Activated CD4-positive, CD25-positive, alpha-beta regulatory T cell (primary cell): ENCODE measurements around the gene WDR86.

Experiments used
- DNase-seq, 4 experiments: peaks; one replicate each; lab custom pipeline; 2025; lab: John Stamatoyannopoulos, UW

WDR86 gene

DNA sequence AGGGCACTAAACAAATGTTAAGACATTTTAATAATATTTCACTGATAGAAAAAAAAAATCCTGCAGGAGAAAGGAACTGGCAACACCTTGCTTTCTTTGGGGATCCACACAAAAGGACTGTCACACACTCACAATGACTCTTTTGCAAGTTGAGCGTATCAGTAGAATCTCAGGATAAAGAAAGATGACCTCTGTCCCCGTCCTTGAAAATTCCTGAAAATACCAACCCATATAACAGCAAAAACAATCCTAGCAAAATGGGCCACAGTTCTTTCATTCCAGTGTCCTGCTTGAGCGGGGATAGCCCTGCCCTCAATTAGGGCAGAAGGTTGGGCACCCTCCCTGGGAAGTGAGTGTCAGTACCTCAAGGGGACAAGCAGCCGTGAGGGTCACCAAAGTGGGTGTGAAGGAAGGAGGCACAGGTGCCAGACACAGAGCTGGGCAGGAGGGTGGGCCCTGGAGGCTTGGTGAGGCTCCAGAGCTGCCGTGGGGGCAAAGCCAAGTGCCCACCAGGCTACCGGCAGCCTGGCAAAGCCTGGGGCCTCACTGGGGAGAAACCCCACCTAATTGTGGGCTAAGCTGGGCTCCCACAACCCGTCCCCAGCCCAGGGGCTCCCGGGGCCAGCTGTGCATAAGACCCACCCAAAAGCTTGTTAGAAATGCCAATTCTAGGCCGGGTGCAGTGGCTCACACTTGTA is 2.8 kb downstream of the WDR86 start:
- no peak for DNase-seq

DNA sequence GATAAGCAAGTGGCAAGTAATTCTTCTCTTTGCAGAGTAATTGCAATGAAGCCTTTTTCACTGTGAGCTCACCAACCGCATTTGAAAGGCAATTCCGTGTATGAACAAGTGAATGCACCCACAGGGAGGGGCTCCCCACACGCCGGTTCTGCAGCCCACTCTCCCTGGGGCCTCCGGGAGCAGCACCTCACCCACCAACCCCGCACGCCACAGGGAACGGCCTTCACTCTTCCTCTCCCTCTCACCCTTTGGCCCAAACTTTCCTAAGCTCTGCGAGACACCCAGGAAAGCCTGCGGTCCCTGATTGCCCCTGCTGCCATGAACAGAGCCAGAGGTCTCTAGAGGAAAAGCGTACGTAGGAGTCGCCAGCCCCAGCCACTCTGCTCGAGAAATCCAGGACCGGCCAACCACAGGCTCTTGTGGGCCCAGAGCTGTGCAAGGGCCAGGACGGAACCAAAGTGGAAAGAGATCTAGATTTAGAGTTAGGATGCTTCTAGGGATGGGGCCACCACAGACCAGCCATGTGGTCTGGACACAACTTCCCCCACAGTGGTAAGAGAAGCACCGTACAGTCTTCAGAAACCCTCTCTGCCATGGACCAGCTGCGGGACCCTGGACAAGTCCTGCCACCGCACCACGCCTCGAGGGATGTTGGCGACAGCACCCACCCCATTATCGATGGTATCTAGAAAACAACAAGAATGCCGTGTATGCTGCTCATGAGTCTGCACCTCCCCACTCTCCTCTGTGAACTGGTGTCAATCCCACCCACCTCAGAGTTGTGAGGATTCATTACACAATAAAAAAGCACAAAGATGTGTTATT is 3.6 kb downstream of the WDR86 start:
- no peak for DNase-seq

DNA sequence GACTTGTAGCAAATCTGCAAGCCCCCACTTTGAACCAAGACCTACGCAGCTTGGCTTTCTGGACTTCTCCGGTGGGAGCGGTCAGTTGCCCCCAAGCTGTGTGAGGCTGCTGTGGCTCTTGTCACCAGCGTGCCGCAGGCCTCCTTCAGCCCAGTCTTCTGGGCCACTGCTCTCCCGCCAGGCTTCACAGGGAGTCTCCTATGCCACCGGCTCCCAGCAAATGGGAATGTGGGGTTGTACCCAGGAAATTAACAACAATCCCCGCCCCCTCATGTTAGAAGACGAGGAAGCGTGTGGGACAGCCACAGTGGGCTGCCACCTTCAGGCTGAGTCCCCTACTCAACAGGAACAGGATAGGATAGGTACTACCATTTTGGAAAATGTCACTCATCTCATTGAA is 4.2 kb downstream of the WDR86 start:
- DNase-seq = no peak

DNA sequence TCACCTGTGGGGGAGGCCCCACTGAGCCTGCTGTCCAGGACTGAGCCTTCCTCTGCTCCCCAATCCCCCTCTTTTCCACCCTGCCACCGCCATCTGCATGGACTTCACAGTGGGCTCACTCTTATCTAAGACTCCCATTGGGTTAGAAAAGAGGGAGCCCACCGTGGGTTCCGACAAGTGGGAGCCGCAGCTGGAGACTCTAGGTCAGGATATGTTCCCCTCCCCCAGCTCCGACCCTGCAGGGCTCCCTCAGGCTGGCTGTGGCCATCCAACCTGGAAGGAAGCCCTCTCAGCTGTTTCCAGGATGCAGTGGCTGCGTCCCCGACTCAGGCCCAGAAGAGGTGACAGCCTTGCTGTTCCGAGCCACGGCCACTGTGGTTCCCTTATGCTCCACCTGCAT is 4.8 kb downstream of the WDR86 start:
- DNase-seq = no peak

DNA sequence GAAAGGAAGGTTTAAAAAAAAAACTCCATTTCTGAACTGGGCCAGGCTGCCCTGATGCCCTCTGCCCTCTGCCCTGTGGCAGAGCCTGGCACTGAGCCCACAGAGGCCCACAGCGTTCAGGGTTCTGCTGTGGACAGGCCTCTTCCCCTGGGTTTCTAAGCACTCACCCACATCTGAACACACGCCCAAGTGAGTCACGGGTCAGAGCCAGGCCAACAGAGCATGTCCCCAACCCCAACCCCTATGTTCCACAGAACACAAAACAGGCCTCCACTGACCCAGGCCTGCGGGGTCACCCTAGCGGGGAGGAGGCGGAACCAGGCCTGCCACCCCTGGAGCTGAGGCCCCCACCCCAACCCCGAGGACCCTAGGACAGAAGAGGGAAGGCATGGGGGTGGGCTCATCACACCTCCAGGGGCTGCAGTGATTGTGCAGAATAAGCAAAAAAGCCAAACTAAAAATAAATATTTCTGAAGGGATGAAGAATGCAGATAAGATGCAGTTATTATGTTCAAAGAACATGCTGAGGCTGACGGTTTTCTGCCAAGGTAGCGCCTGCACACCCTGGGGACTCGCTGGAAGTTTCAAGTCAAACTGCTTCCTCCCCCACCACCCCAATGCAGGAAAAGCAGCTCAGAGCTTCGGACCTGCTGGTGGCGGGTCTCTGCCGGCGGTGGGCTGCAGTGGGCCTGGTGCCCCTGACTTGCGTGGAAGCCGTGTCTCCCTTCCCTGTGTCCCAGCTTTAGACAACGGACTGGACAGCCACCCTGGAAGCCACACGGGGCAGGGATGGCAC is 5.4 kb downstream of the WDR86 start:
- no peak for DNase-seq

DNA sequence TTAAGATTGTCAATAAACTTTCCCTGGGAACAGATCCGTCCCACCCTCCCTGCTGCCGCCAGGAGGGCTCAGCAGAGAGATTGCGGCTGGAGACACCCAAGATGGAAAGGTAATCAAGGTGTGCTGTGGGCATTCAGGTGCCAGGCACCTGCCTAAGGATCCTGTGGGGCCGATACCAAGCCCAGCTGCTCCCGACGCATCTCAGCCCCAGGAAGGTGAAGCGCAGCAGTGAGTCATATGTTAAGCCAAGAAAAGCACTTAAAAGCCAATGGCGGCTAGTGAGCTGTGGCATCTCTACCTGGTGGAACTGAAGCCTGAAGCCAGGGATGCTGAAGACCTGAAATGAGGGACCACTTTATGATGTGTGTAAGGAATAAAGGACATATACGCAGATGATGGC is 6.1 kb downstream of the WDR86 start:
- DNase-seq = no peak

DNA sequence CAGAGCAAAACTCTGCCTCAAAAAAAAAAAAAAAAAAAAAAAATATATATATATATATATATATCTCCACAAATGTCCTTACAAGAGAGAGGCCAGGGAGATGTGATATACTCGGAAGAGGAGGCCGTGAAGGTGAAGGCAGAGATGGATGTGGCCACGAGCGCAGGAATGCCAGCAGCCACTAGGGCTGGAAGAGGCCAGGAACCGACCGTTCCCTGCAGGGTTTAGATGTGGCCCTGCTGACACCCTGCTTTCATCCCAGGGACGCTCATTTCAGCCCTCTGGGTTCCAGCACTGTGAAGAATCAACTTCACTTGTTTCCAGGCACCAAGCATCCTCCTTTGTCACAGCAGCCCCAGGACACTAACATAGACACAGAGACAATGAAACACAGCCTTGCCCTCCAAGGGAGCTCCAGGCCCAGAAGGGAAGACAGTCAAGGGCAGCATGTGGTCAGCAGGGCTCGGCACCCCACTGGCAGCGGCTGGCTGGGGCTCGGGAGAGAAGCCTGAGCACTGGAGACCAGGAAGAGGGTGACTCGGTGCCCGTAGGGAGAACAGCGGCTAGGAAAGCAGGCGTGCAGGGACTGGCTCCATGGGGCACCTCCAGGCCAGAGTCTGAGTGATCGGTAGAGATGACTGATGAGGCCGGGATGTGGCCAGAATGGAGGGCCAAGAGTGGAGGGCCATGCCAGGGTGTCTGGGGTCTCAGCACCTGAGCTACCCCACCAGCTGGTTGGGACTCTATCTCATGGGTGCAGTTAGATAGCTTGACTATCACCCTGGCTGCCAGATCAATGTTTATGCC is 7.6 kb downstream of the WDR86 start:
- DNase-seq = no peak

DNA sequence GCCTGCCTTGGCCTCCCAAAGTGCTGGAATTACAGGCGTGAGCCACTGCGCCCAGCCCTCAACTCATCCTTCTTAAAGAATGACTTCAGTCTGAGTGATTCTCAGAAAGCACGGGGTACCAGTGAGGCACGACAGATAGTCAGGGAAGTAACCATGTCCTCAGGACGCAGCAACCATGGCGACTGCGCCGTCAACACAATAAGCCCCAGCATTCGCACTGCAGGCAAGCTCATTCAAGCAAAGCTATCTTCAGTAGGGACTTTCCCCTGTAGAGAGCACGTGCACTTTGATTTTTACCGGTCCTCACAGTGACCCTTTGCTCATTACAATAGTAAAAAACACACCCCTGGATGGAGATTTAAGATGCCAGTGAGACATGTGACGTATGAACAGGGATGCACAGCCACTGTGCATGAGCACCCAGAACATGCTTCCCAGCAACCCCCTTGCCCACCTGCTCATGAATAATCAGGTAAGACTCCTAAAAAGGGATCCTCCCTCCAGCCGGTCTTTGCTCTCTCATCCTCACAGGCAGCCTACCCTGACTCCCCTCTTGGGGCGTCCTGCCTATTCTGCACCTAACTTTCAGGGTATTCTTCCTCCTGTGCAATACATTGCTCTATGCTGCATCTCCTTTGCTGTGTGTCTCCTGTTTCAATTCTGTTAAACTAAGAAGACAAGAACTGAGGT is 9.1 kb downstream of the WDR86 start:
- no peak for DNase-seq

DNA sequence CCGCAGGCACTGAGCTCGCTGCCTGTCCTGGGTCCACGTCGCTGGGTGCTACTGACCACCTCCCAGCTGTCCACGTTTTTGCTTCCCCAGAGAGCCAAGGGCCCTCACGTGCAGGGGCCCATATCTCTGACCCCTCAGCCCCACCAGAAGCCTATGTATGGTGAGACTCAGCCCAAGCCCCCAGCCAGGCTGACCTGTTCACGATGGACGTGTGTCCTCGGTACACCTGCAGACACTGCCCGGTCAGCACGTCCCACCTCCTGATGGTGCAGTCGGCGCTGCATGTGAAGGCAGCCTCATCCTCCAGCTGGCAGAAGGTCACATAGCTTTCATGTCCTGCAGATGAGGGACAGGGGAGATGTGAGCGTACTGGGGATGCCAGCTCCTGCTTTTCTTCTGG is 9.9 kb downstream of the WDR86 start:
- DNase-seq = no peak

DNA sequence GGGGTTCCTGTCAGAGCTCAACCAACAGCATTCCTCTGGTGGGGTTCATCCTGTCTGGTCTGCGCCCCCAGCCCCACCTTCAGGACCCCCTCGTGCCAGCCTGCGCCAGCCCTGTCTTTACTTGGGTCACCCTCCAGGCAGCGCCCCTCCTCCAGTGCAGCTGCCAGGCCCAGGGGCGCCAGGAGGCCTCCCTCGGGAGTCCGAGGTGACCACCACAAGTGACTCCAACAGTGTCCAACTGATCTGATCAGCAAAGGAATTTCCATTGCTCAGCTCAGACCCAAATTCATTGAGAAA is 10.6 kb downstream of the WDR86 start:
- no peak for DNase-seq

DNA sequence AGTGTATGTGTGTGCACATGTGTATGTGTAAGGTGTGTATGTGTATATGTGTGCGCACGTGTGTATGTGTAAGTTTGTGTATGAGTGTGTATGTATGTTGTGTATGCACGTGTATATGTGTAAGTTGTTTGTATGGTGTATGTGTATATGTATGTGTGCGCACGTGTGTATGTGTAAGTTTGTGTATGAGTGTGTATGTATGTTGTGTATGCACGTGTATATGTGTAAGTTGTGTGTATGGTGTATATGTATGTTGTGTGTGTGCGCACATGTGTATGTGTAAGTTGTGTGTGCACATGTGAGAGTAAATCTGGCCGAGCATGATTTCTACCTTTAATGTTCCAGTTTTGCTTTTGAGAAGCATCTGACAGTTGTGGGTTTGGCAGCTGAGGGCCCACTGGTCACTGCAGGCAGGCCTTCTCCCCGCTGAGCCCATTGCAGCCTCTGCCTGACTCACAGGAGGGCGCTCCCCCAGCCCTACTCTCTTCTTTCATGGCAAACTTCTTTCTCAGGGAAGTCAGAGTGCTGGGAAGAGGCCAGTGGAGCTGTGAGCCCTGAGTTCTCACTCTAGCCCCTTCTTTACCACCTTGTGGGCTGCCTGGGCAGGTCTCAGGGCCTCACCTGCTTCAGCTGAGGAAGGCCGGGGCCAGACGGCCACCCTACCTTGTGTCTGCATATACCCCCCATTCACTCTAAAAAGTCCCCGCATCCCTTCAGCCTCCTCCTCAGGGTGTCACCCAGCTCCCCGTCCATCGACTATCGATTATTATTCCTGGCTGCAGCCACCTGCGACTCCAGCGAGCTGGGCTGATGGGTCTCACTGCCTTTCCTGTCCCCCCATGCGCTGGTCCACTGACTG is 11.2 kb downstream of the WDR86 start:
- DNase-seq = no peak

DNA sequence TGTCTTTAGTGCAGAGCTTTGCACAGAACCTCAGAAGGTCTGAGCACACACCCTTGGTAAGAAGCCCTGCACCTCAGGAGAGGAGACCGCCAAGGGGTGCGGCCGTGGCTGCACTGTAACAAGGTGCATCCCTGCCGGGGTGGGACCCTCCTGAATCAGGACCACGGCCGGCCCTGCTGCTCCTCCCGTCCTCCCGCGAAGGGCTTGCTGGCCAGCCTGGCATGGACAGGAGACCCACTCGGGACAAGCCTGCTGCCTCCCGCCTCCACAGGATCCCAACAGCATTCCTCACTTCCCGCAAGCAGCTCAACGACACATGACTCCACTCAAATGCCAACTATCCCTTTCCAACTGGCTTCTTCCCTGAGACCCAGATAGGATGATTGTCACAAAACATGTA is 12.8 kb downstream of the WDR86 start:
- no peak for DNase-seq

DNA sequence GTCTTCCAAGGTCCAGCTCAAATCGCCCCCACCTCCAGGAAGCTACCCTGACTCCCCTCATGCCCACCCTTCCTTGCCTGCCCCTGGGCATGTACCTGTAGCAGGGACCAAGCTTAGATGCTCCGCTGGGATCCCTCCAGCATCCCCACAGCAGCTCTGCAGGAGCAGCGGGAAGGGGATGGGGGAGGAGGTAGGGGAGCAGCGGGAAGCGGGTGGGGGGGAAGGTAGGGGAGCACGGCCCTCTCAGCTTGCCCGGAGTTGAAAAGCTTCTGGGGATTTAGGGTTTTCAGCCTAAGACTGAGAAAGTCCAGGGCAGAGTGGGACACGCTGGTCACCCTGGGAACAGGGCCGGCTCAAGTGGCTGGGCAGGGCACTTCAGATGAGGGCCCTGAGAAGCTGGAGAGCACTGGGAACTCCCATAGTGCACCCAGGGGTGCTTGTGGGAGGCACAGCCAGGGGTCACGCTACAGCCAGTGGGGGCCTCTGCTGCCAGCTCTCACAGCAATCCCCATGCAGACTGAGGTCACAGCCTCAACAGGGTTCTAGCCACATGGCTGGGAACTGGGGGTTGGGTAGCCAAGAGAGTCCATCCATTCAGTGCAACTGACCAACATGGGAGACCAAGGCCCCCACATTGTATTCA is 13.4 kb downstream of the WDR86 start:
- no peak for DNase-seq

DNA sequence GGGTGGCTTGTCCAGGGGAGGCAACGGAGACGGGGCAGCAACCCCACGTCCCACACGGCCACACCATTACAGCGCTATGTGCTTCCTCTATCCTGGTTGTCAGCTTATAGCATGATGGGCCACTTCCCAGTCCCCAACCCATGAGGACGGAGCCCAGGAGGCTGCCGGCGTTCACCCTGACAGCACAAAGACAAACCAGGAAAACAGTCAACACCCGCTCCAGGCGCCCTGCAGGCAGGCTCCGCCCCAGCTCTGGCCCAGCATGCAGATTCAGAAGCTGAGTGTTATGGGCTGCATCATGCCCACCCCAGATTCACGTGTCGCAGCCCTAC is 14.8 kb downstream of the WDR86 start:
- DNase-seq = no peak

DNA sequence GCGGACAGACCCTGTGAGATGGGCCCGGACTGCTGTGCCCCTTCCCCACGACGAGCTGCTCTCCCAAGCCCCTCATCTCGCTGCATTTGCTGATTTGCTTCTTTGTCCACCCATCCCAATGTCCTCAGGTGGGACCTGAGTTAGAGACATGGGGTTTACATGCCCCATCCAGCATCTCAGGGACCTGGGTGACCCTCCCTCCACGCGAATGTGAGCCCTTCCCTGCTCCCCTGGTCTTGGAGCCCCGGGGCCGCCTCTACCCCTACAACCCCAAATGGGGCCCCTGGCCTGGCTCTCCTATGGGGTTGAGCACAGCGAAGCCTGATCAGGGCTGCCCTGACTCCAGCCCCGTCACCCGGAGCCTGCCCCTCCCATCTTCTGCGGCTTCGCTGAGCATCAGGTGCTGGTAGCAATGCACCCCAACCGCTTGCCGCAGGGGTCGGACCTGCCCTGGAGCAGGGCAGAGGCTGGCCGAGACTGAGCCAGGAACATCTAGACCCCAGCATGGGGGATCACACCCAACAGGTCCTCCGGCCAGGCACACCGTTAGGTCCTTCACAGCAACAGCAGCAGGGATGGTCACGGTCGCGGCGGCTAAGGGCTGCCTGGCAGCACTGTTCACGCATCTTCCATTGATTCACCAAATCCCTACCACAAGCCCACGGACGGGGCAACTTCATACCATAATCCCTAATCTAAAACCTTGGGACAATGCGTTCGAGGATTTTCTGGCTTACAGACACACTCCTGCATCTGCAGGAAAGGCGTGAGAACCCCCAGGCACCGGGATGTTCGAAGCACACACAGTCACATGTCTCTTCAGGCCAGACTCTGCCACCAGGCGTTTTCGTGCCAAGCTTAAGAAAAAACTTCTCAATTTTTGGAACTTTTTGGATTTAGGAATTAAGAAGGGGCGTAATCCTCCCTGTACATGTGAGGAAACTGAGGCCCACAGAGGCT is 15.5 kb downstream of the WDR86 start:
- DNase-seq = no peak

DNA sequence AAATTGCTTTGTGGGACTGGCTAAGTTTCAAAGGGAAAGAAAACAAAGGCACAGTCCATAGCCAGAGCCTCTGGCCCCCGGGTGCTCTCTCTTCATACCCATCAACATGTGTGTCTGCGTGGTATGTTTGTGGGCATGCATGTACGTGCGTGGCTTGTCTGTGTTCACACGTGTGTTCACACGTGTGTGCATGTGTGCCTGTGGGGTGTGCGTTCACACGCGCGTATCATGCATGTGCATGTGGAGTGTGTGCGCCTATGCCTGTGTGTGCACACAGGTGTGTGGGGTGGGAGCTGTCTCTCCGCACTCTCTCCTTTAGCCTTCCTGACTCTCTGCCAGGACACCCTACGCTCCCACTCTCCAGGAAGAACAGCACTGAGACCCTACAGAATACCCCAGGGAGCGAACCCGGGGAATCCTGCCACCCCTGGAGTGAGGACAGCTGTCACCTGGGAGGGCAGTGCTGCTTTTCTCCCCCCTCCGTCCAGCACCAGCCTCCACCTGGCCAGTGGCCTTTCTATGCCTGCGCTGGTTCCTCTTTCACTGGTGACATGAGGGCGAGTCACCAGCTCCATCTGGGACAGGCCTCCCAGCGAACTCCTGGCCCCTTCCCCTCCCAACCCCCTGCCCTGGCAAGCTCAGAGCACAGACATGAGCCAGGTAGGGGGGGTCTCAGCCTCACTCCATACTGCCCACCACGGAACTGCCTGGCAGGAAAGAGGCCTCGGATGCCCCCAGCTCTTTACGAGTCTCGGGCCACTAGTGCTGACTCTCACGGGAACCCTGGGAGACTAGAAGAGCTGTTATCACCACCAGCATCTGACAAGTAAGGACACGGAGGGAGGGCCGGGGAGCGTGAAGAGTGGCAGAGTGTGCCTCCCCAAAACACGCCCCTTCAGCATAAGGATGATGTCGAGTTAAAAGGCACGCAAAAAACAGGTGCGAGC is 16.5 kb downstream of the WDR86 start:
- no peak for DNase-seq

DNA sequence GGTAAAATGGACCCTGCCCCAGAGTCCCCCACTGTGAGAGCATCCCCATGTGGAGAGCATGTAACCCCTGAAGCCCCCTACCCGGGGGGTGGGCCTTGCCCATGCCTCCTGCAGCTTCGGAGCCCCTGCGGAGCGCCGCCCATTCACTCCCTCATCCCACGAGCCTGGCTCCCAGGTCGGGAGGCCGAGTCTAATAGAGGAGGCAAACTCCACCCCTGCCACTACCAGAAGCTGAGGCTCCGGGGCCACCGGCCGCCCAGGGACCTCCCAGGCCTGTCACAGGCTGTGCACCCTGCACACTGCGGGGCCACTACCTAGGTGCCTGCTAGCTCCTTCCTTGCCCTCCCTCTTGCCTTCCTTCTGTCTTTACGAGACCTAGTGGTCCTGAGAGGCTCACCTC is 17.4 kb downstream of the WDR86 start:
- no peak for DNase-seq

DNA sequence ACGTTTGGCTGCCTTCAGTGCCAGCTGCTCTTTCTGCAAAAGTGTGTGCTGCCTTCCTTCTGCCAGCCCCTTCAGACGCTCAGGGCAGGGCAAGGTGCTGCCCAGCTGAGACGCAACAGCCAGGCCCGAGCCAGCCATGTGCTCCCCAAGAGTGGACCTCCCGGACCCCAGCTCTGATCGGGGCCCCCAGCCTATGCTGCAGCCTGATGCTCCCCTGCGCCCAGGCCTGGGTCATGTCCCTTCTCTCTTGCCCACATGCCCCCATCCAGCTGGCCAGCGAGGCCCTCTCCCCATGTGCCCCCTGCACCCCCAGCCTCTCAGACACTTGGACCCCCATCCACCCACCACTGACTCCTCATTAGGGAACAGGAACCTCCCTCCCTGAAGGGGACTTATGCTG is 17.8 kb downstream of the WDR86 start:
- DNase-seq = no peak
